Cardiac muscle cell (in vitro differentiated cells and primary cell): ENCODE measurements around the gene PNRC2. TPM values are rescaled to one million over a fixed set of nuclear protein-coding genes. Genes with fewer than 3 reads are reported as not detected.

ENCODE experiments used
- DNase-seq, 2 donors: peaks; one replicate each; pipeline versions ENCODE4 v3.0.0 to v3.0.0-alpha.2; 2010 to 2017; ENCODE audit warnings: low read depth in 1 of 2, low spot score in 1 of 2
- H3K27ac ChIP-seq: fragments of 200-600 bp; sonication (generic); 2 replicates; pipeline ENCODE4 v1.5.1; 2016
- H3K27me3 ChIP-seq: fragments of 200-600 bp; sonication (generic); 2 replicates; pipeline ENCODE4 v1.6.0; 2016; ENCODE audit warnings: control low read depth
- H3K36me3 ChIP-seq: fragments of 200-600 bp; sonication (generic); 2 replicates; pipeline ENCODE4 v1.5.1; 2016; ENCODE audit warnings: control low read depth
- H3K4me1 ChIP-seq: fragments of 200-600 bp; sonication (generic); 2 replicates; pipeline ENCODE4 v1.8.1; 2017; ENCODE audit warnings: low read depth, mild to moderate bottlenecking, mixed run types
- H3K4me3 ChIP-seq: fragments of 200-600 bp; sonication (generic); 2 replicates; pipeline ENCODE4 v1.5.1; 2016; ENCODE audit warnings: mild to moderate bottlenecking
- H3K9me3 ChIP-seq: fragments of 200-600 bp; sonication (generic); 2 replicates; pipeline ENCODE4 v1.5.1; 2017; ENCODE audit warnings: low read depth, mild to moderate bottlenecking, control low read depth
- CTCF ChIP-seq: IDR thresholded peaks from 2 replicates; pipeline ENCODE4 v1.5.1; 2012; ENCODE audit warnings: low read depth, mild to moderate bottlenecking, low read length
- polyA plus RNA-seq: library from polyadenylated mRNA; unstranded; fragments of >200 nt; fragmentation: Nextera tagmentation; extraction: Ambion mirVana; gene quantifications from 2 replicates; pipeline ENCODE4 v1.2.1, GENCODE V29; 2016
- total RNA-seq: library from RNA; depleted of rRNA; stranded (reverse); fragments of >200 nt; gene quantifications from 2 replicates; pipeline ENCODE4 v1.2.3, GENCODE V29; 2016

The PNRC2 gene
- total RNA-seq (77.1 and 87.9 TPM in 2 replicates), polyA plus RNA-seq (71.7 and 88.5 TPM in 2 replicates)

GRCh38 chr1:23959461-23960290 is at the start of gene PNRC2:
PNRC2 (plus strand) TSS chr1:23959828; CDS start chr1:23961458, 1,630 bp downstream.
- no peak for TF ChIP-seq CTCF
- Histone ChIP-seq H3K36me3 (peaks cover 10% of the 10 kb centered on the region), H3K4me1 (peaks cover 8% of the 10 kb centered on the region), H3K9me3 (no peaks in the 10 kb centered on the region), H3K27me3 (no peaks in the 10 kb centered on the region), H3K27ac (peak within 1 kb of the TSS; percentile 99), H3K4me3 (peak within 1 kb of the TSS; percentile 59)
- peak; percentile 98 for DNase-seq

GRCh38 chr1:23910144-23910543 is 49.5 kb upstream of the PNRC2 start:
- H3K4me3 ChIP-seq = no peak overlapping the region
- DNase-seq = no peak
- no peaks in the 10 kb centered on the region for H3K4me1 ChIP-seq
- TF ChIP-seq CTCF = no peak
- H3K9me3 ChIP-seq = no peaks in the 10 kb centered on the region
- peaks cover 10% of the 10 kb centered on the region for H3K27me3 ChIP-seq
- no peaks in the 10 kb centered on the region for H3K36me3 ChIP-seq
- H3K27ac ChIP-seq = no peak overlapping the region

GRCh38 chr1:23910553-23911246 is 48.9 kb upstream of the PNRC2 start:
- Histone ChIP-seq H3K27ac (no peak overlapping the region), H3K4me1 (no peaks in the 10 kb centered on the region), H3K36me3 (no peaks in the 10 kb centered on the region), H3K4me3 (no peak overlapping the region), H3K9me3 (no peaks in the 10 kb centered on the region), H3K27me3 (peaks cover 6% of the 10 kb centered on the region)
- no peak for DNase-seq
- no peak for TF ChIP-seq CTCF

GRCh38 chr1:23911921-23912320 is 47.7 kb upstream of the PNRC2 start:
- H3K9me3 ChIP-seq = no peaks in the 10 kb centered on the region
- H3K4me3 ChIP-seq = no peak overlapping the region
- no peak for TF ChIP-seq CTCF
- no peak overlapping the region for H3K27ac ChIP-seq
- no peaks in the 10 kb centered on the region for H3K4me1 ChIP-seq
- H3K27me3 ChIP-seq = no peaks in the 10 kb centered on the region
- no peaks in the 10 kb centered on the region for H3K36me3 ChIP-seq
- no peak for DNase-seq

GRCh38 chr1:23913212-23913880 is 46.3 kb upstream of the PNRC2 start, which contains the start of gene CNR2:
CNR2 (minus strand) TSS chr1:23913362; CDS start chr1:23875617, 37,745 bp downstream.
- Histone ChIP-seq H3K9me3 (no peaks in the 10 kb centered on the region), H3K4me3 (no peak within 1 kb of the TSS), H3K4me1 (no peaks in the 10 kb centered on the region), H3K27ac (no peak within 1 kb of the TSS), H3K36me3 (no peaks in the 10 kb centered on the region), H3K27me3 (no peaks in the 10 kb centered on the region)
- DNase-seq = no peak
- TF ChIP-seq CTCF = no peak
